HG02870 (cell line): ENCODE results near the gene EXD3.
"Not testable (repeated sequence)": the region's sequence is repeated elsewhere in the genome, so short reads cannot be mapped to it uniquely, and the experiment has no call there.

Source experiments
- ATAC-seq: cut with Tn5 transposase; IDR thresholded peaks from one replicate; pipeline ENCODE4 v1.9.1; 2021; ENCODE audit warnings: mild to moderate bottlenecking, moderate library complexity; ENCODE audit not compliant: unreplicated experiment

The EXD3 gene

DNA sequence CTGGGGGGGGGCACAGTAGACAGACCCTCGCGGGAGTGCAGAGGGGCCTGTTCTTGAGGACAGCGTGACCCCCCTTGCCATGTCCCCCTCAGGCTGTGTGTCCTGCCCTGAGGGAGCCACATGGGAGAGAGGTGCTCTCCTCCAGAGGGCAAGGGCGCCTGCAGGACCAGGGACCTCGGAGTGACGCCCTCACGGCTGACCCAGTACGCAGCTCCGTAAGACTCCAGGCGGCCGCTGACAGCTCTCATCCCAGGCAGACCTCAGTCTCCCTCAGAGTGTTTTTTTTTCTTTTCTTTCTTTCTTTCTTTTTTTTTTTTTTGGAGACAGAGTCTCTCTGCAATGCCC, 27.3 kb downstream of the EXD3 start:
- no peak for ATAC-seq

DNA sequence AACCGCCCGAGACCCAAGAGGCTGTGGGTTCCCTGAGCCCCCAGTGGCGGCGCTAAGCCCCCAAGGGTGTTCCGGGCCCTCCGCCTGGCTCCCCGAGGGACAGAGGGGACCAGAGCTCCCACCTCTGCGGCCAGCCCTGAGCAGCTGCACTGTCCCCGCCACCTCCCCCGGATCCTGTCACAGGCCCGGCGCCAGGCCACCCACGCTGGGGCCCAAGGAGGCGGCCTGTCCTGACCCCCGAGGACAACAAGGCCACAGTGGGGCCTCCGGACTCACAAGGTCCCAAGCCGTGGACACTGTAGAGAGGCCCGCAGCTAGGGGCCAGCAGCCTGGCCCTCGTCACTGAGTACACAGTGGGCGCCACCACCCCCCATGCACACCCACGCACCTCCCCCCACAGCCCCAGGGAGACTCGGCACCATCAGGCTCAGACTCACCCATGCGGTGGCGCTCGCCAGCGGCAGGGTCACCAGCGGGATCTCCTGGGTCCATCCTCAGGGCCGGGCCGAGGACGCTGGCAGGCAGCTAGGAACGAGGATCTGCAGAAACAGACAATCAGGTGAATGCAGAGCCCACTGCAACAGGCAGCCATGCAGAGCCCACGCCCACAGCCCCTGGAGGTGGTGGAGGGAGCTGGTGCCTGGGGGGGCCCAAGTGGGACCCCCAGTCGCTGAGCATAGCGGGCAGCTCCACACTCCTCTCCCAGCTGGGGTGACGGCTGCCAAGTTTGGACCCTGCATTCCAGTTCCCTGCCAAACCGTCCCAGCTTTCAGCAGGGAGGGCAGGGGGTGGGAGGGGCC, 27.9 kb downstream of the EXD3 start:
- ATAC-seq = no peak

DNA sequence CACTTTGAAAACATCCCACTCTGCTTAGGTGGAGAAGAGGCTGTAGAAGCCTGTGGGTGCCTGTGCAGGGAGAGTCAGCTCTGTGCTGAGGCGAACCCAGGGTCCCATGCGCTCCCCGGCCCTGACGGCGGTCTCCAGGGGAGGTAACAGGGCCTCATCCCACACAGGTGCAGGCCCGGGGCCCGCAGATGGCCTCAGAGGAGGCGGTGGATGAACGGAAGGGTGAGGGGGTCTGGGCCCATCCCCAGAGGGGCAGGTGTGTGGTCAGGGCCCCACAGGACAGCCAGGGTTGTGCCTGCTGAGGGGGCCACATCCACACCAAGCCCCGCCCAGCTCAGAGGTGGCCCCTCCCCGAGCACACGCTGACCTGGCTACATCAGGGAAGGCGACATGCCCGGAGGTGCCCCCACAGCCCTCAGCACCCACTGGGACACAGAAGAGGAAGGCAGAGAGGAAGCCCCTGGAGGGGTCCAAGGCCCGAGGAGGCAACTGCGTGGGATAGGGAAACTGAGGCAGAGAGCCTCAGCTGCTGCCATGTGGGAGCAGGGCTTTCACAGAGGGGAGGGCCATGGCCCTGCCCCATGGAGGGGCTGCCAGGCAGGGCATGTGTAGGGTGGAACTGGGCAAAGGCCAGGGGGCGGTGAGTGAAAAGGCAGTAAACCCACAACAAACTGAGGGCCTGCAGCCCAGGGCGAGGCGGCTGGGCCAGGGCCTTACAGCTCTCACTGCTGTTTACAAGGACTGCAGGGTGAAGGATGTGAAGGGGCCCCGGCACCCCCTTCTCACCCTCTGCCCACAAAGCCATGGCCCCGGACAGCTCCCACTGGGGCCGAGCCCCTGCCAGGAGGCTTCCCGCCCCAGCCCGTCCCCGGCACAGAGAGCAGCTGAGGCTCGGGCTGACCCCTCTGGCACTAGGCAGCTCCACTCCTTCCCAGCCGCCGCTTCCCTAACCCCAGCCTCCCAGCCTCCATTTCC, 29.5 kb downstream of the EXD3 start:
- ATAC-seq = no peak

DNA sequence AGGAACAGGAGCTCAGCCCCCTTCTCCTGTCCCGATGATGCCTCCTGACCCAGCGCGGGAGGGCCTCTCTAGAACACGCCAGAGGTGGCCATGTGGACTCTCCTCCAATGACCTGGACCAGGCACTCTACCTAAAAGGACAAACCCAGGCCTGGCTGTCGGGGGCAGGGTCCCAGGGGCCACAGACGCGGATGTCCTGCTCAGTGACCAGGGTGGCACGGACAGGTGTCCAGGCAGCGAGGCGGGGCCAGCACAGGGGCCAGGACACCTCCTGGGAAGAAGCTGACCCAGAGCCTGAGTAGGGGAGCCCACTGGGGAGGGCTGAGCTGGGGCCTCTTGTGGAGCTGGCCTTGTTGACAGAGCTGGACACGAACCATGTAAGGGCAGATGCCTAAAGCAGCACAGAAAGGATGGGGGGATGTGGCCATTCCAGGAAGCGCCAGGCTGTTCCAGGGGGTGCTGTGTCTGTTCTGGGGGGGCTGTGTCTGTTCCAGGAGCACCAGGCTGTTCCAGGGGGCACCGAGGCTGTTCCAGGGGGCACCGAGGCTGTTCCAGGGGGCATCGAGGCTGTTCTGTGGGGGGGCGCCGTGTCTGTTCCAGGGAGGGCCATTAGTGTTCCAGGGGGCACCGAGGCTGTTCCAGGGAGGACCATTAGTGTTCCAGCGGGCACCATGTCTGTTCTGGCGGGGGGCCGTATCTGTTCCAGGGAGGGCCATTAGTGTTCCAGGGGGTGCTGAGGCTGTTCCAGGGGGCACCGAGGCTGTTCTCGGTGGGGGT, 30.5 kb downstream of the EXD3 start:
- ATAC-seq = no peak

- ATAC-seq = no peak
Measured at GRCh38 chr9:137391411-137391754, 31.6 kb downstream of the EXD3 start.

- no peak for ATAC-seq
Measured at GRCh38 chr9:137390553-137391410, 32.2 kb downstream of the EXD3 start.

DNA sequence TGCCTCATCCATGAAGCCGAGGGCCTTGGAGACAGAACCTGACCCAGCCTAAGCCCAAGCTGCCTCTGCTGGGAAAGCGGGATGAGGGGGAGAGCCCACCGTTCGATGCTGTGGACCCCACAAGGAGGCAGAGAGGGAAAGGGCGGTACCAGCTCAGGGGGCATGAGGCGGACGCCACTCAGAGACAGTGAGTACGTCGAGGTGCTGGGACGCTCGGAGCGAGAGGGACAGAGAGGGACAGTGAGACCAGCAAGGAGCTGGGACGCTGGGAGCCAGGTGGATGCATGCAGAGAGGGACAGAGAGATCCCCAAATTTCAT, 33.6 kb downstream of the EXD3 start:
- ATAC-seq = no peak

DNA sequence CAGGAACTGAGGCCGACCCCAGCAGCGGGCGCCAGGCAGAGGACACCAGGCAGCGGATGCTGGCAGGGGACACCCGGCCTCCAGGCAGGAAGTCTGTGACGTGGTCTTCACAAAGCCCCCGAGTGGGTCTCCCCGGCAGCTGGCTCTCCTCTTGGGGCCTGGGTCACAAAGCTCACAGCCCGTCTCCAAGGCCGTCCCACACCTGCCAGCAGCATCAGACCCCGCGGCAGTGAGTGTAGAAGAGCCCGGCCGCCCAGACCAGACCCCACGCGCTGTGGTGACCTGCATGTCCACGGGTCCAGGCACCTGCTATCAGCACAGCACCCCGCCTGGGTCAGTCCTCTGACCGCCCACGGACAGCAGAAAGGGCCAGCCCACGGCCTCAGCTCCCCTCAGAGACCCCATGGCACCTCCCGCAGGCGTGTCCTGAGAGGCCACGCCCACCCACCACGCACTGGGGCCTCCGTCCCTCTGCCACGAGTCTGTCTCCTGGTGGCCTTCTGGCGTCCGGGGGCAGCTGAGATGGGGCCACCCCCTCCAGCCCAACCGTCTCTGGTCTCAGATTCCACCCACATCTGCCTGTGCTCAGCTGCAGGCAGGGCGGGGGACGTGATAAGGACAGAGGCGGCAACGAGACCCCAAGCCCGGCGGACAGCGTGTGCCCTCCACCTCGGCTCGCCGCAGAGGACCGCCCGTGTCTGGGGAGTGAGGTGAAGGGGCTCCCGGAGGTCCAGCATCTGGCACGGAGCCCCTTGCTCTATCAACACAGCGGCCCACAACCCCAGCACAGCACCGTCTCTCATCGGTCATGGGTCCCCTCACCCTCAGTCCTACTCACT, 34.2 kb downstream of the EXD3 start:
- no peak for ATAC-seq

DNA sequence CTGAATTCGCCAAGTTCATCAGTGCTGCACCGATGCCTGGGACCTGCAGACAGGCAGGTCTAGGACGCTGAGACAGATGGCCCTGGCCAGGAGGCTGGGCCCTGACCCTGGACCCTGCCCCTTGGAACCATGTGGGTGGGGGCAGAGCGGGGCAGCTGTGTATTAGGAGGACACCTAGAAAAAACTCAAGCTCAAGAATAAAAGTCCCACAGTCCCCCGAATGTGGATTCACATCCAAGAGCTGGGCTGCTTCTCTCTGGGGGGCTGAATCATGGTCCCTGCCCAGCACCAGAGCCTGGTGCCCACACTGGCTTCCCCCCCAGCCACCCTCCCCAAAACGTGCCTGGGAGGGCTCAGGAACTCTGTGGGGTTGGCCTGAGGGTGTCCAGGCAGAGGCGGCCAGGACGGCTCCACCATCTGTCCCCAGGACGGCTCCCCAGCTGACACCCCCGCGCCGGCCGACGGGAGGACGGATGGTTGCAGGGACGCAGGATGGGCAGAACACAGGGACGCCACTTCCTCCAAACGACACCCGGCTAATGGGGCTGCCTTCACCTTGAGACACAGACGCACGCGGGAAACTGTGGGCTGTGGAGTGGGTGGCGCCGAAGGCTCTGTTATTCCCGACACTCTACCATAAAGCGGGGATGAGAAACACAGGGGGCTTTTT, 34.9 kb downstream of the EXD3 start:
- no peak for ATAC-seq

- ATAC-seq = no peak
Measured at GRCh38 chr9:137387114-137387890, 35.7 kb downstream of the EXD3 start.

DNA sequence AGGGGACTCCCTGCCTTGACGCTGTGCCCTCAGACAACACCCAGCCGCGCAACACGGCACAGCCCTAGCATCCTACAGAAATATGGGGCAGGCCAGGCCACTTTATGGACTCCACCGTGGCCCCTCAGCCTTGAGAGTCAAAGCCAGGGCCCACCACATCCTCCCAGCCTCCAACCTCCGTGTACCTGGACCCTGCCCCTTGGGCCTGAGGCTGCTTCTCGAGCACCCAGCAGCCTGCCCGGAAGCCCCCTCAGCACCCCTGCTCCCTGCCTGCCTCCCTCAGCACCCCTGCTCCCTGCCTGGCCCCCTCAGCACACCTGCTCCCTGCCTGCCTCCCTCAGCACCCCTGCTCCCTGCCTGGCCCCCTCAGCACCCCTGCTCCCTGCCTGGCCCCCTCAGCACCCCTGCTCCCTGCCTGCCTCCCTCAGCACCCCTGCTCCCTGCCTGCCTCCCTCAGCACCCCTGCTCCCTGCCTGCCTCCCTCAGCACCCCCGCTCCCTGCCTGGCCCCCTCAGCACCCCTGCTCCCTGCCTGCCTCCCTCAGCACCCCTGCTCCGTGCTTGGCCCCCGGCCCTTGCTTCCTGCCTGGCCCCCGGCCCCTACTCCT, 36.4 kb downstream of the EXD3 start:
- ATAC-seq = not testable (repeated sequence)

GRCh38 chr9:137385061-137385655, 37.8 kb downstream of the EXD3 start:
- ATAC-seq = no peak

DNA sequence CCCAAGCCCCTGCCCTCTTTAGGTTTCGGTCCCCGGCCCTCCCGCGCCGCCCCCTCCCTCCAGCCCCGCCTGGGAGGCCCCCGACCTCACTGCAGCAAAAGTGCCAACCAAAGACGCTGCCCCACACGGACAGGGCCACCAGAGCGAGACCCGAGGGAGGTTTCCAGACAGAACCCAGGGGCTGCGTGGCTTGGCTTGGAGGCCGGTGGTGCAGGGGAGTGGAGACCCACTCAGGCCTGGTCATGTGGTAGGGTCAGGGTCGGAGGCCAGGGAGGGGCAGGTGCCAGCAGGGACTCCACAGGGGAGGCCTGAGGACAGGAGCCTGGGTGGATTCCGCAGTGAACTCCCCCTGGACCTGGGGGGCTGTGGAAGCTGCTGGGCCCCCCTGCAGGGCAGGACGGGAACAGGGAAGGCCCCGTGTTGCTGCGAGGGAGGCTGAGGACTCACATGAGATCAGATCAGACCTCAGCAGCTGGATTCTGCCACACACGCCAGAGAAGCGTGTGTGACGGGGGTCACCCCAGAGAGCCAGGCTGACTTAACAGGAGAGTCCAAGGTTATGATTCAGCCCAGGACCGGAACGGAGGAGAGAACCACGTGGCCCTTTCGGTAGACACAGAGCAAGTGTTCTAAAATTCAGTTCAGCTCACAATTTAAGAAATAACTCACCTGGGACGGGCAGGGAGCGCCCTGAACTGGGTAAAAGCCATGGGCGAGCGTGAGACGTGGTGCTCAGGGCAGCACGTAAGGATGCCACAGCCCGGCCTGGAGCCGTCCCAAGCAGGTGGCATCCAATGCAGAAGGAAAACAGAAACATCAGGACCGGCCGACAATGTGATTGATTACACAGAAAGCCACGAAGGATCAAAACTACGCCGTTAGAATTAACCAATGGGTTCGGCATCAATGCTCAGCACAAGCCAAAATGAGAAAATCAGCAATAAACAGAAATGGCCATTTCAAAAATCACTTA, 38.9 kb downstream of the EXD3 start:
- no peak for ATAC-seq

DNA sequence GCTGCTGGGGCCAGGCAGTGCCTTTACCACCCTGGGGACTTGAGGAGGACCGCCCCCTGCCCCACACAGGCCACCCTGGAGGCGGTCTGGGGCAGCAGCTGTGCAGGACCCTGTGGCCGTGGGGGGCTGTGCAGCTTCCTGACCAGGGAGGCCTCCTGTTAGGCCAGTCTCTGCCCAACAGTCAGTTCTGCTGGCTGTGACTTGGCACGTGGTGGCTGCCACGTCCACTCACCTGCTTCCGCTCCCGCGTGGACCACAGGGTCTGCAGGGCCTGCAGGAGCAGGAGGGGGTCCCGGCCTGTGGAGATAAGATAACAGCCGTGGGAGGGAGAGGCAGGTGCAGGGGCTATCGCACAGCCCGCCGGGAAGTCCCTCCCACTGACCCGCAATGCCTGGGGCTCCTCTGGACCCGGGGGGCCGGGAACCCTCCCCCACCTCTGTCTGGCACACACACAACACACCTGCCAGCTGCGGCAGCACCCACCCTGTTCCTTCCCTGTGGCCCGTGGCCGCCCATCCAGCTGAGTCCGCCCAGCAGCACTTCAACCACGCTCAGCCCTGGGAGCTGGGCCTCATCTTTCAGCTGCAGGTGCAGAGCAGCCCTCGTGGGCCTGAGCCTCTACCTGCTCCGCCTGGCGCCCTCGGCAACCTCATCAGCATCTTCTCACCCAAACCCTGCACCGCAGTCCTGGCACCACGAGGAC, 39.7 kb downstream of the EXD3 start:
- ATAC-seq = no peak

GRCh38 chr9:137382444-137383080, 40.4 kb downstream of the EXD3 start:
- no peak for ATAC-seq
